GM23338 (cell line): Measurements from ENCODE around the gene KCNN3.

ENCODE experiments used
- CREB1 ChIP-seq: fragments of 250-450 bp; sonication (Bioruptor Pico); IDR thresholded peaks from 2 replicates; pipeline ENCODE4 v1.5.0; 2020; ENCODE audit warnings: low read depth, mild to moderate bottlenecking, moderate library complexity
- ETS1 ChIP-seq: IDR thresholded peaks from 2 replicates; pipeline ENCODE4 v1.6.1; 2016; ENCODE audit warnings: antibody characterized with exemption
- EZH2 ChIP-seq: fragments of 200-600 bp; sonication (generic); IDR thresholded peaks from one replicate; pipeline ENCODE4 v1.8.0; 2017; ENCODE audit warnings: antibody characterized with exemption, mild to moderate bottlenecking, low read depth; ENCODE audit not compliant: unreplicated experiment
- EZH2phosphoT487 ChIP-seq: fragments of 200-600 bp; sonication (generic); IDR thresholded peaks from one replicate; pipeline ENCODE4 v1.8.1; 2018; ENCODE audit warnings: antibody characterized with exemption; ENCODE audit not compliant: unreplicated experiment
- JUNB ChIP-seq: IDR thresholded peaks from one replicate; pipeline ENCODE4 v1.6.1; 2016; ENCODE audit warnings: antibody characterized with exemption; ENCODE audit not compliant: unreplicated experiment
- POLR2AphosphoS5 ChIP-seq: IDR thresholded peaks from 2 replicates; pipeline ENCODE4 v1.6.1; 2016; ENCODE audit warnings: antibody characterized with exemption, low read depth
- ZNF331 ChIP-seq: fragments of 250-450 bp; sonication (Bioruptor Pico); IDR thresholded peaks from 2 replicates; pipeline ENCODE4 v1.5.0; 2020; ENCODE audit warnings: low read depth, mild to moderate bottlenecking, moderate library complexity
- TF ChIP-seq, protein P1 (sequence below), 2 experiments: fragments of 200-600 bp in 1 of 2; sonication (generic) in 1 of 2; conservative IDR thresholded peaks; 2 replicates each; pipeline versions ENCODE4 v1.5.1 to v1.6.1; 2016 to 2017; ENCODE audit warnings: antibody characterized with exemption in 2 of 2, low read depth in 2 of 2, mild to moderate bottlenecking in 2 of 2, moderate library complexity in 1 of 2
- TF ChIP-seq, protein P2 (sequence below): IDR thresholded peaks from one replicate; pipeline ENCODE4 v1.6.1; 2018; ENCODE audit warnings: antibody characterized with exemption; ENCODE audit not compliant: unreplicated experiment

DNA sequence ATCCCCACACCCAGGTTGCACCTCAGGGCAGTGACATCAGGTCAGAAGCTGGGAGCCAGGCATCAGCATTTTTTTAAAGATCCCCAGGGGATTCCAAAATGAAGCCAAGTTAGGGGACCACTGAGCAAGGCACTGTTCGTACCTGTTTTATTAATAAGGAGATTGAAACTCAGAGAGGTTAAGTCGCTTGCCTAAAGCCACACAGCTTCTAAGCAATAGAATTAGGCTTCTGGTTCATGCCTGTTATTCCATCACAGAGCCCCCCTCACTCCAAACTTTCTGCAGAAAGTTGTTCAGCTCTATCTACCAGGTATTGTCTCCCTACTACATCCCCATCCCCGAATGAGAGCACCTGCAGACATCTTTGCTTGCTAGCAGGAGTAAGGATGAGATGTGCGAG, 28.7 kb downstream of the KCNN3 start:
- TF ChIP-seq, protein P1, sequence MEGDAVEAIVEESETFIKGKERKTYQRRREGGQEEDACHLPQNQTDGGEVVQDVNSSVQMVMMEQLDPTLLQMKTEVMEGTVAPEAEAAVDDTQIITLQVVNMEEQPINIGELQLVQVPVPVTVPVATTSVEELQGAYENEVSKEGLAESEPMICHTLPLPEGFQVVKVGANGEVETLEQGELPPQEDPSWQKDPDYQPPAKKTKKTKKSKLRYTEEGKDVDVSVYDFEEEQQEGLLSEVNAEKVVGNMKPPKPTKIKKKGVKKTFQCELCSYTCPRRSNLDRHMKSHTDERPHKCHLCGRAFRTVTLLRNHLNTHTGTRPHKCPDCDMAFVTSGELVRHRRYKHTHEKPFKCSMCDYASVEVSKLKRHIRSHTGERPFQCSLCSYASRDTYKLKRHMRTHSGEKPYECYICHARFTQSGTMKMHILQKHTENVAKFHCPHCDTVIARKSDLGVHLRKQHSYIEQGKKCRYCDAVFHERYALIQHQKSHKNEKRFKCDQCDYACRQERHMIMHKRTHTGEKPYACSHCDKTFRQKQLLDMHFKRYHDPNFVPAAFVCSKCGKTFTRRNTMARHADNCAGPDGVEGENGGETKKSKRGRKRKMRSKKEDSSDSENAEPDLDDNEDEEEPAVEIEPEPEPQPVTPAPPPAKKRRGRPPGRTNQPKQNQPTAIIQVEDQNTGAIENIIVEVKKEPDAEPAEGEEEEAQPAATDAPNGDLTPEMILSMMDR (conservative IDR thresholded peaks at IDR 0.05; ENCODE audit: low read depth in 2 of 2), result no peak
- no peak for TF ChIP-seq EZH2
- no peak for TF ChIP-seq POLR2AphosphoS5
- TF ChIP-seq ZNF331 (CRISPR knock-in tag), result no peak
- TF ChIP-seq CREB1 (CRISPR knock-in tag), result no peak
- TF ChIP-seq EZH2phosphoT487, result no peak
- TF ChIP-seq, protein P2, sequence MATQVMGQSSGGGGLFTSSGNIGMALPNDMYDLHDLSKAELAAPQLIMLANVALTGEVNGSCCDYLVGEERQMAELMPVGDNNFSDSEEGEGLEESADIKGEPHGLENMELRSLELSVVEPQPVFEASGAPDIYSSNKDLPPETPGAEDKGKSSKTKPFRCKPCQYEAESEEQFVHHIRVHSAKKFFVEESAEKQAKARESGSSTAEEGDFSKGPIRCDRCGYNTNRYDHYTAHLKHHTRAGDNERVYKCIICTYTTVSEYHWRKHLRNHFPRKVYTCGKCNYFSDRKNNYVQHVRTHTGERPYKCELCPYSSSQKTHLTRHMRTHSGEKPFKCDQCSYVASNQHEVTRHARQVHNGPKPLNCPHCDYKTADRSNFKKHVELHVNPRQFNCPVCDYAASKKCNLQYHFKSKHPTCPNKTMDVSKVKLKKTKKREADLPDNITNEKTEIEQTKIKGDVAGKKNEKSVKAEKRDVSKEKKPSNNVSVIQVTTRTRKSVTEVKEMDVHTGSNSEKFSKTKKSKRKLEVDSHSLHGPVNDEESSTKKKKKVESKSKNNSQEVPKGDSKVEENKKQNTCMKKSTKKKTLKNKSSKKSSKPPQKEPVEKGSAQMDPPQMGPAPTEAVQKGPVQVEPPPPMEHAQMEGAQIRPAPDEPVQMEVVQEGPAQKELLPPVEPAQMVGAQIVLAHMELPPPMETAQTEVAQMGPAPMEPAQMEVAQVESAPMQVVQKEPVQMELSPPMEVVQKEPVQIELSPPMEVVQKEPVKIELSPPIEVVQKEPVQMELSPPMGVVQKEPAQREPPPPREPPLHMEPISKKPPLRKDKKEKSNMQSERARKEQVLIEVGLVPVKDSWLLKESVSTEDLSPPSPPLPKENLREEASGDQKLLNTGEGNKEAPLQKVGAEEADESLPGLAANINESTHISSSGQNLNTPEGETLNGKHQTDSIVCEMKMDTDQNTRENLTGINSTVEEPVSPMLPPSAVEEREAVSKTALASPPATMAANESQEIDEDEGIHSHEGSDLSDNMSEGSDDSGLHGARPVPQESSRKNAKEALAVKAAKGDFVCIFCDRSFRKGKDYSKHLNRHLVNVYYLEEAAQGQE, result no peak
- TF ChIP-seq JUNB, result no peak
- no peak for TF ChIP-seq ETS1
